Stimulated activated CD4-positive, alpha-beta T cell treated with anti-CD3 and anti-CD28 coated beads, Interleukin-4, amount 100 ng/mL, for 4 hours (primary cell): ENCODE measurements around the gene CLK2.
"Not testable (repeated sequence)": the region's sequence is repeated elsewhere in the genome, so short reads cannot be mapped to it uniquely, and the experiment has no call there.

ENCODE experiments used
- DNase-seq, 2 experiments: peaks; one replicate each; pipeline ENCODE4 v3.0.0-alpha.2; 2020

Gene CLK2

GRCh38 chr1:155295942-155296267, 22.6 kb upstream of the CLK2 start:
- no peak for DNase-seq

DNA sequence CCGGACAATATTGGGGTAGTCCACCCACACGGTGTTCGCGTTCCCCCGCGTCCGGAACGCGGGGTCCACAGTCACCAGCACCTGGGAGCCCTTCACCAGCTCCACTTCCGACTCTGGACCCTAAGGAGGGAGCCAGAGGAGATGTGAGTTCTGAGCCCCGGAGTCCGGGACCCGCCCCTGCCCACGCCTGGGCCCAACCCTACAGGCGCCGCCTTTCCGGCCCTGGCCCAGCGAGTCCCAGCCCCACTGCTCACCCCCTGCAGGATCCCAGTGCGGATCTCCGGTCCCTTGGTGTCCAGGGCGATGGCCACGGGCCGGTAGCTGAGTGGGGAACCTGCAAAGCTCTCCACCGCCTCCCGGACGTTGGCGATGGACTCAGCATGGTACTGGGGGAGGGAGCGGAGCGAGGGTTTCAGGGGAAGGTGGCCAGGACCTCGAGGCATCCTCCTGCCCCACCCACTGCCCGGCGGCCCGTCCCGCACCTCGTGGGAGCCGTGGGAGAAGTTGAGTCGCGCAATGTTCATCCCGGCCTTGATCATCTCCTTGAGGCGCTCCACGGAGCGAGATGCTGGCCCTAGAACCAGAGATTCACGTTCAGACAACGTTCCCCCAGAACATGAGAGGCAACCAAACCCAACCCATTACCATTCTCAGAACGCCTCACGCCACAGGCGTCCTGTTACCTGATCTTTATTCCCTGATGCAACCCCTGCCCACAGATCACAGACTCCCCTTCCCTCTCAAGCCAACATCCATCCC, 22.1 kb upstream of the CLK2 start:
- DNase-seq = no peak

GRCh38 chr1:155294520-155295182, 21.3 kb upstream of the CLK2 start:
- DNase-seq = no peak

GRCh38 chr1:155293086-155293749, 19.9 kb upstream of the CLK2 start:
- DNase-seq = no peak

DNA sequence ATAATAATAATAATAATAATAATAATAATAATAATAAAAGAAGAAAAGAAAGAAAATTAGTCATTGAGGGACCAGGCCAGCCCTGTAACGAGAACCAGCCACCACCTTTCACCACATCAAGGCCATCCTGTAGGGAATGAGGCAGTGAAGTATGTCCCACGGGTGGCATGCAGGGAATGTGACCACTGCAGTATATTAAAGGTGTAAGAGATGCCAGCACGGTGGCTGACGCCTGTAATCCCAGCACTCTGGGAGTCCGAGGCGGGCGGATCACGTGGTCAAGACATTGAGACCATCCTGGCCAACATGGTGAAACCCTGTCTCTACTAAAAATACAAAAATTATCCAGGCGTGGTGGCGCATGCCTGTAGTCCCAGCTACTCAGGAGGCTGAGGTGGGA, 17.7 kb upstream of the CLK2 start:
- not testable (repeated sequence) for DNase-seq

- DNase-seq = no peak
These were observed 14.8 kb upstream of the CLK2 start for GRCh38 chr1:155287987-155288543.

- DNase-seq = no peak
These were observed 13.2 kb upstream of the CLK2 start for GRCh38 chr1:155286544-155286943.

- no peak for DNase-seq
These were observed 12.3 kb upstream of the CLK2 start for GRCh38 chr1:155285631-155286044.

DNA sequence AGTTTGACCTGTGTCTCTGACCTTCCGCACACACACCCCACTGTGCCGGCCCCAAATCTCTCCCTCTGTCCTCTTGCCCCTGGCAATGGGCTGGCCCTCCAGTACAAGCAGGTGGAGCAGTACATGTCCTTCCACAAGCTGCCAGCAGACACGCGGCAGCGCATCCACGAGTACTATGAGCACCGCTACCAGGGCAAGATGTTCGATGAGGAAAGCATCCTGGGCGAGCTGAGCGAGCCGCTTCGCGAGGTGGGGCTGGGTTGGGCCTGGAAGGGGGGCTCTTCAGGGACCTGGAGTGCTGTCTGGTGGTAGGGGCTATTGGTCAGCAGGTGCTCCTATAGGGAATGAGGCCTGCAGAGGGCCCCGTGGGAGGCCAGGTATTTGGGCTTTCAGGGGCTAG, 11.8 kb upstream of the CLK2 start:
- no peak for DNase-seq

GRCh38 chr1:155284476-155284875, 11.2 kb upstream of the CLK2 start:
- DNase-seq = no peak

GRCh38 chr1:155282488-155283091, 9.3 kb upstream of the CLK2 start:
- DNase-seq = no peak

- DNase-seq = no peak
These were observed 6.0 kb upstream of the CLK2 start for GRCh38 chr1:155279268-155279667.

DNA sequence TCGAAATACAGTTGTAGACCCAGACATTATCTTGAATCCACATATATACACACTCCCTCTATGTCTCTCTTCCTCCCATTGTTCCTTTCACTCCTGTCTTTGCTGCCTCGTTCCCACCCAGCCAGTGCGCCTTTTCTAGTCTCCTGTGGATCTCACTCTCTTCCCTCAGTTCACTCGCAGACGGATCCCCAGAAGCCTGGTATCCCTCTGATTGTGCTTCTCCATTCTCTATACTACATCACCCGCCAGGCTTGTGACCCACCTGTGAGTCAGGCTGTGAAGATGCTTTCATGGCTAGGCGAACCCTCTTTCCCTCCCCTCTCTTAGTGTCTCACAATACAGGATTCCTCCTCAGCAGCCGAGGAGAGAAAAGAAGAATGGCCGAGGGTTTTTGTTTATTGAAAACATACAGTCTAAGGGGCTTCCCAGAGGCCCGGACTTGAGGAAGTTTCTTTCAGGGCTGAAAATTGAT, 5.4 kb upstream of the CLK2 start:
- DNase-seq = no peak

DNA sequence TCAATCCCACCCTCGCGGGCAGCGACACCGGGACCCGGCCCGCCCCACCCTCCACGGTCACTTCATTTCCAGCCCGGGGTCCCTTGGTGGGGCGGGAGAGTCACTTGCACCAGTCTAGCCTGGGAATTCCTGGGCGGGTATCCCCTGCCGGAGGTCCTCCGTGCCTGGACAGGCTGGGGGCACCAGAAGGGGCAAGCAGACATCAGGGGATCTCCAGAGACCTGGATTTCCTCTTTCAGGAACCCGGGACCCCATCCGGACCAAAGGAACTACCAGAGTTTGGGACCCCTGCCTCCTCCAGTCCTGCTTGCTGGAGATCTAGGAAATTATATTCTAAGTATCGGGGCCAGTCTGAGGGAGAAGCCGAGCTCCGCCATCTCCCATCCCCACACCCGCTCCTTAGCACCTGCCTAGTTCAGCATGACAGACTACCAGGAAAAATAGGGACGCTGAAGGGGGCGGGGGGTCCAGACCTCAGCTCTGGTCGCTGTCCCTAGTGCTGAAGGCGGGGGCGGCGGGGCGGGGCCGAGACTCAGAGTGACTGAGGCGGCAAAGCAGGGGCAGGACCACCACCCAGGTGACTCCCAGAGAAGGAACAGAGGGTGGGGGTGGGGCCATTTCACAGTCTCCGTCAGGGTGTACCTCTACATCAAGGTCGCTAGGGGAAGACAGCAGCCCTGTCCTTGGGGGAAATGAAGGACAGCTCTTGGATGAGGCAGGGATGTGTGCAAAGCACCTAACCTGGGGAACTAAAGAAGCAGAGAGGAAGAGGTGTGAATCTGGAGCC, 4.8 kb upstream of the CLK2 start:
- peak; percentile 68 to 71 for DNase-seq

- DNase-seq = peak; percentile 94 to 95
These were observed 4.0 kb upstream of the CLK2 start, which contains the start of gene HCN3 for GRCh38 chr1:155277070-155277901. HCN3 (plus strand) TSS chr1:155277463; CDS start chr1:155277591, 128 bp downstream.

- DNase-seq = no peak
These were observed 600 bp downstream of the CLK2 start for GRCh38 chr1:155272466-155273342.

DNA sequence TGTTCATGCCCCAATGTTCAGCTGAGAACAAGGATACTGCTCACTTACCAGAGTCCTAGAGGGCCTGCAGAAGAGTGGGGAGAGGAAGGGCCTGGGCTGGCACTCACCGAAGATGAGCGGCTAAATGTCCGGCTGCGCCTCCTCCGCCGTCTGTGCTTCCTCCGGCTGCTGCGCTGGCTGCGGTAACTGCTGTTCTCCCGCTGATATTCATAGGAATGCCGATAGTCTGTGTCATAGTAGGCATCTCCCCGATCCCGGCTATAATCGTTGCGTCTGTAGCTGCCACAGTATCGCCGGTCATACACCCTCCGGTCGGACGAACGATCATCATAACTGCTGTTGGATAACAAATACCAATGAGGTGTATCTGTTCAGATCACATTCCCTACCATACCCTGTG, 3.9 kb downstream of the CLK2 start:
- DNase-seq = no peak

- DNase-seq = no peak
These were observed 4.7 kb downstream of the CLK2 start for GRCh38 chr1:155268630-155269029.

GRCh38 chr1:155267373-155267772, 5.9 kb downstream of the CLK2 start:
- DNase-seq = no peak

- DNase-seq = no peak
These were observed 6.8 kb downstream of the CLK2 start for GRCh38 chr1:155266553-155266952.
